ENCODE data around the gene ANXA2. TPM values are rescaled to one million over a fixed set of nuclear protein-coding genes. Genes with fewer than 3 reads are reported as not detected.

ANXA2 gene
- total and polyA plus RNA-seq, 8 donors, result 123 to 476 (median 260) TPM

DNA sequence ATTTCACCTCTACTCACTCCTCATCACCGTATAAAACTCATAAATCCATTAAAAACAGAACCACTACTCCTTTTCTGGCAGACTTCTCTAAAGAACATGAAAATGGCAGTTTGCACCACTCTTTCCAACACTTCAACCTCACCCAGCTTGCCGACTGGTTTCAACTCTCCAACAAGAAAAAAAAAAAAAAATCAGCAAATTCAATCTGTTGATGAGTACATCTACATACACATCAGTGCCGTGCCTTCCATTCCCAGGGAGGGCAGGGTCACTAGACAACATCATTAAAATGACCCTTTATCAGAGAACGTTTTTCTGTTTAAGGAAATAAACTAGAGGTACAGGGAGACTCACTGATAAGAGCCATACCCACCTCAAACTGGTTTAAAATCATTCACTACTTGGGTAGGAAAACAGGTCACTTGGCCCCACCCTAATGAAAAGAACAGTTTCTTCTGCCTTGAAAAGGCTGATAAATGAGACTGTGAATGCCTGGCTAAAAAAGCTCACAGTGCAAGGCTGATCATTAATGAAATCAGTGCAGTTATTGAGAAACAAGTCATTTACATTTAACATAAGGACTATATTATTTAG is 6.0 kb downstream of the ANXA2 start:
- Histone ChIP-seq H3K27ac (peak overlapping the region in 3 of 4 donors; percentile 42 to 90 (median 89)), H3K9me3 (no peaks in the 10 kb centered on the region), H3K4me3 (peak overlapping the region in 1 of 4 donors; percentile 3), H3K27me3 (no peaks in the 10 kb centered on the region), H3K4me1 (peaks cover 0 to 39% (median 24%) of the 10 kb centered on the region in 3 donors), H3K36me3 (no peaks in the 10 kb centered on the region)
- no peak for FAIRE-seq
- 32 to 35% methylated on average over 4 of the region's 4 CpGs for WGBS, 2 donors
- peak in 1 of 4 donors; percentile 5 for ATAC-seq
- intact Hi-C loops (cut with DNase I), result no loop called here
- DNase-seq, result no peak
- no peak for TF ChIP-seq CTCF (IDR thresholded peaks at IDR 0.05)

GRCh38 chr15:60390871-60391501 is 6.8 kb downstream of the ANXA2 start:
- no peak for FAIRE-seq
- H3K27me3 ChIP-seq, result no peaks in the 10 kb centered on the region
- 60 to 72% methylated on average over 6 of the region's 6 CpGs for WGBS, 2 donors
- peaks cover 0 to 39% (median 24%) of the 10 kb centered on the region in 3 donors for H3K4me1 ChIP-seq
- TF ChIP-seq CTCF (IDR thresholded peaks at IDR 0.05), result no peak
- DNase-seq, result peak in 1 of 6 donors; percentile 40
- H3K4me3 ChIP-seq, result peak overlapping the region in 1 of 4 donors; percentile 2
- intact Hi-C loops (cut with DNase I), result no loop called here
- ATAC-seq, result peak in 3 of 4 donors; percentile 21 to 54 (median 32)
- no peaks in the 10 kb centered on the region for H3K9me3 ChIP-seq
- peak overlapping the region in 3 of 4 donors; percentile 42 to 90 (median 89) for H3K27ac ChIP-seq
- no peaks in the 10 kb centered on the region for H3K36me3 ChIP-seq

DNA sequence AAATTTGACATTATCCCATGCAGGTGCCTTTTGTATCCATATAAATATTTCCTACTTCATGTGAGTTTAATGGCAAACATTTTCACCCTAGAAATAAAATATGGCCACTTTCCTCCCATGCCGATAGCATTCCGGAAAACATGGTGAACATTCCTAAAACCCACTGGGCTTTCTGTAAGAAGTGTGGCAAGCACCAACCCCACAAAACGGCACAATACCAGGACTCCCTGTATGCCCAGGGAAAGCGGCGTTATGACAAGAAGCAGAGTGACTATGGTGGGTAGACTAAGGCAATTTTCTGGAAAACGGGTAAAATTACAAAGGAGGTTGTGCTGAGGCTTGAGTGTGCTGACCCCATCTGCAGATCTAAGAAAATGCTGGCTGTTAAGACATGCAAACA is 7.6 kb downstream of the ANXA2 start:
- Histone ChIP-seq H3K9me3 (no peaks in the 10 kb centered on the region), H3K27me3 (no peaks in the 10 kb centered on the region), H3K27ac (peak overlapping the region in 2 of 4 donors; percentile 89 to 90), H3K4me3 (peak overlapping the region in 2 of 4 donors; percentile 1 to 2), H3K36me3 (no peaks in the 10 kb centered on the region), H3K4me1 (peaks cover 0 to 39% (median 24%) of the 10 kb centered on the region in 3 donors)
- ATAC-seq, result no peak
- no peak for FAIRE-seq
- no peak for DNase-seq
- intact Hi-C loops (cut with DNase I), result no loop called here
- WGBS, 2 donors, result 73 to 83% methylated on average over 6 of the region's 6 CpGs
- TF ChIP-seq CTCF (IDR thresholded peaks at IDR 0.05), result no peak

- Histone ChIP-seq H3K4me1 (peaks cover 0 to 34% (median 21%) of the 10 kb centered on the region in 3 donors), H3K9me3 (no peaks in the 10 kb centered on the region), H3K27me3 (no peaks in the 10 kb centered on the region), H3K27ac (peak overlapping the region in 2 of 4 donors; percentile 17 to 44), H3K36me3 (no peaks in the 10 kb centered on the region), H3K4me3 (peak overlapping the region in 2 of 4 donors; percentile 1 to 4)
- FAIRE-seq, result no peak
- intact Hi-C loops (cut with DNase I), result no loop called here
- TF ChIP-seq CTCF (IDR thresholded peaks at IDR 0.05), result no peak
- ATAC-seq, result no peak
- DNase-seq, result no peak
- 58 to 61% methylated on average over 8 of the region's 8 CpGs for WGBS, 2 donors
Measured at GRCh38 chr15:60389261-60390077, 8.3 kb downstream of the ANXA2 start.

Data from pancreas (tissue), 10 donors.